Activated CD4-positive, CD25-positive, alpha-beta regulatory T cell treated with anti-CD3 and anti-CD28 coated beads, Interleukin-2, amount 50 U/mL, for 16 hours (primary cell): ENCODE data around the gene PATJ.
"Not testable (repeated sequence)": the region's sequence is repeated elsewhere in the genome, so short reads cannot be mapped to it uniquely, and the experiment has no call there.

Experiments
- DNase-seq: peaks from one replicate; pipeline ENCODE4 v3.0.0-alpha.2; 2020; ENCODE audit warnings: low read depth, low spot score

The PATJ gene

DNA sequence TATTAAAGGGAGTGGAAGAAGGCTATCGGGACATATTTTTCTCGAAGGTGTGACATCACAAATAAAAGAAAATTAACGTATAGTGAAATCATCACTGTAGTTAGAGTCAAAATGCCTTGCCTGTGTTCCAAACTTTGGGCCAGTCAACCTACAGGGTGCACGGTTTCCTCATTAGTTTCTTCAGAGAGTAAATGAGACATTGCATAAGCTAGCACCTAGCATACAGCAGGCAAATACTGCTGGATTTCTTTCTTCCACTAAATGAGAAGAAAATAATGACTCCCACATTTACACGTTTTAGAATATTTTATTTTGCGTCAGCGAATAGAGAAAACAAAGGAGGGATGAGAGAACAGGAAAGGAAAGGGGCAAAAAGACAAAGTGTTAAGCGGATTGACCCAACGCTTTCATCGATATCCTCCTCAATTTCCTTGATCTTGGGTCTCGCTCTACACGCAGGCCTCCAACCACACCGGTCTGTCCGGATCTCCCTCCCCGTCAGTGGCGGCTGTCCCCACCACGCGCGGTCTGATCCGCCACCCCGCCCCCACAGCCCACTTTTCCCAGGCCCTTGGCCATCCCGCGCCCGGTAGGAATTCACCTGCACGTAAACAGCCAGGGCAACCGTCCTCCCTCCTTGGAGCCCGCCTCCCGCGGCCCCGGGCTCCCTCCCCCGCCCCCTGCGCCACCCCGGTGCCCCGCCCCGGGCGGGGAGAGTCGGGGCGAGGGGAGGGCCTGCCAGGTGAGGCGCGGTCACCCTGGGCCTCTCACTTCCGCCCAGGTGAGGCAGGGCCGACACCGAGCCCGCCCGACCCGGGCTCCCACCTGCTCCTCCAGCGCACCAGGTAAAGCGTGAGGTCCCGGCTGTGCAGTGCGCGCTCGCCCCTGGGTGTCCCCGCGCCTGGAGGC lies at the start of gene PATJ:
Gene PATJ, plus strand, starts transcription at position 770 of the 909 bp plus-strand sequence. CDS start 20,413 bp downstream, outside the sequence.
- DNase-seq: peak; percentile 28

DNA sequence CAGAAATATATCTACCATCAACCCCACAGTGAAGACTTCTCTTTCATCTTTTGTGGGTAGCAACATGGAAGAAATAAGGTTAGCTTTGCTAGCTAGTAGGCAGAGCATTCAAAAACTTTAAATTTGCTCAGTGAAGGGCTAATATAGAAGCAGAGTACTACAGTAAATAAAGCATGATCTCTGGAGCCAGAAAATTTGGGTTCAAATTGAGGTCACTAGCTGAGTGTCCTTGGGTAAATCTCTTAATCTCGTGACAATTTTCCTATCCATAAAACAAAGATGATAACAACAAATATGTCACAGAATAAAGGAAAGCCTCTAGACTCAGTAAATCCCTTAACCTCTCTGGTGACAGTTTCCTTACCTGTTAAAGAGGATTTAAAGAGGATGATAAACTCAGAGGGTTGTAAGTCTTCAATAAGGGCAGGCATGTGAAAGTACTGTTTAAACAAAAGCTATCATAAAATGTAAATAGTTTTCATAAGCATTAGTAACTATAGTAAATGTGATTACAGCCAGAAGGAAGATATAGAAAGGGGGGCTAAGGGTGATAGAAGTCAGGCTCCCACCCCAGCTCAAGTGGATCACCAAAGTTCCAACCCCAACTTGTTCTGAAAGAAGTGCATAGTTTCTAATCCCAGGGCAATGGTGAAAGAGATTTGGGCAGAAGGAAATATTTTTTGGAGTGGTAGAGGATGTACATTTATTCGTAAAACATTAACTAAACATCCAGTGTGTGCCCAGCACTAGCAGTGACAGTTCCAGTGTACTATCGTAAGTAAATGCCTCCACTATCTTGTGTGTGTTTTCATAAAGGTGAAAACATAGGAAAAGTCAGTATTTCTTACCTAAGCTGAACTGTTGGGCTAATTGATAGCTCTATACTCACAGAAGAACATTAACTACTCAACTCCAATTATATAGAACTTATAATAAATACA lies 42.1 kb upstream of the PATJ start:
- DNase-seq: no peak

DNA sequence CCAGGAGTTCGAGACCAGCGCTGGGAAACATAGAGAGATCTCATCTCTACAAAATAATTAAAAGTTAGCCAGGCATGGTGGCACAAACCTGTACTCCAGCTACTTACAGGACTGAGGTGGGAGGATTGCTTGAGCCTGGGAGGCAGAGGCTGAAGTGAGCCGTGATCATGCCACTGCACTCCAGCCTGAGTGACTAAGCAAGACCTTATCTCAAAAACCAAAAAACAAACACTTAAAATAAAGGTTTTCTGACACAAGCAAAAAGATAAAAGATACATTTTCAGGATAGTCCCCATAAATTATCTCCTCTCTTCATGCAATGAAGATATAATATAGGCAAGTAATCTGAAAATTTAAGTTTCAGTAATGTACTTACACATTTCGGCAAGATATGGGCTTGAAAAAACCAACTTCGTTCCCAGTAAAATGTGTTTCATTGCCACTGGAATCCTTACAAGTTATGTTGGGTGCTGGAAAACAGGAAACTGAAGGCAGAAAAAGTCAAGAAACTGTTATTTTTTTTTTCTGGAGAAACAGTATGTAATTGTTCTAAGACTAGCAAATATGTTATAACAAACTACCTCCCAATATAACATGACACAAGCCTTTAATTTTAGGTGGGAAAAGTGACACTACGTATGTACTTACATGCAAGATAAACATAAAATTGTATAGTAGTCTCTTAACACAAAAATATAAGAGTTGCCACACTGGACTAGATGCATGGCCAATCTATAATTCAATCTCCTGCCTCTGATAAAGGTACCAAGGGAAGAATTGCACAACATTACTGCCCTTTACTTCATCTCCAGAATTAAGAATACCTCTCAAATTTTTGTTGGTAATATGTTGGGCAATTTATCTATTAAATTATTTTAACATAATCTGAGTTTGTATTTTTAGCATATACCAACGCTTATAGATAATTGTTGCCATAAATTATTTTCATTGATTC lies 33.0 kb upstream of the PATJ start:
- DNase-seq: no peak

- DNase-seq: no peak
Measured at GRCh38 chr1:61709908-61710289, 32.4 kb upstream of the PATJ start.

GRCh38 chr1:61711257-61711656 lies 31.0 kb upstream of the PATJ start:
- DNase-seq: not testable (repeated sequence)

DNA sequence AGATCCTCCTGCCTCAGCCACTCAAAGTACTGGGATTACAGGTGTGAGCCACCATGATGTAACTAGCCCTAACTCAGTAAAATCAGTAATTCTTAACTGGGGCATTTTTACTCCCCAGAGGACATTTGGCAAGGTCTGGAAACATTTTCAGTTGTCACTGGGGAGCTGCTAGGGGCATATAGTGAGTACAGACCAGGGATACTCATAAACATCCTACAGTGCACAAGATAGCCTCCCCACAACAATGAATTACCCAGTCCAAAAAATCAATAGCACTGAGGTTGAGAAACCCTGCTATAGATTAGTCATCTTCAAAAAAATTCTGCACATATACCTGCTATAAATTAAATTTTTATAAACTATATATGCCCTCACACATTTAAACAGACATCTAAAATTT lies 30.3 kb upstream of the PATJ start:
- no peak for DNase-seq

GRCh38 chr1:61718996-61719663 lies 23.1 kb upstream of the PATJ start:
- DNase-seq: not testable (repeated sequence)

GRCh38 chr1:61724506-61724812 lies 17.8 kb upstream of the PATJ start:
- DNase-seq: no peak

- peak; percentile 81 for DNase-seq
Measured at GRCh38 chr1:61724813-61725694, 17.2 kb upstream of the PATJ start, which contains the start of gene TM2D1. TM2D1 (minus strand) TSS chr1:61725141; CDS start chr1:61725120, 21 bp downstream.

- no peak for DNase-seq
Measured at GRCh38 chr1:61727544-61727943, 14.7 kb upstream of the PATJ start.

DNA sequence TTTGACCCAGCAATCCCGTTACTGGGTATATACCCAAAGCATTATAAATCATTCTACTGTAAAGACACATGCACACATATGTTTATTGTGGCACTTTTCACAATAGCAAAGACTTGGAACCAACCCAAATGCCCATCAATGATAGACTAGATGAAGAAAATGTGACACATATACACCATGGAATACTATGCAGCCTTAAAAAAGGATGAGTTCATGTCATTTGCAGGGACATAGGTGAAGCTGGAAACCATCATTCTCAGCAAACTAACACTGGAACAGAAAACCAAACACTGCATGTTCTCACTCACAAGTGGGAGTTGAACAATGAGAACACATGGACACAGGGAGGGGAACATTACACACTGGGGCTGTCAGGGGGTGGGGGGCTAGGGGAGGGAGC lies 11.6 kb upstream of the PATJ start:
- not testable (repeated sequence) for DNase-seq

GRCh38 chr1:61732726-61733125 lies 9.6 kb upstream of the PATJ start:
- no peak for DNase-seq

GRCh38 chr1:61740751-61741700 lies 1.3 kb upstream of the PATJ start:
- no peak for DNase-seq

GRCh38 chr1:61742620-61743430 lies 545 bp downstream of the PATJ start:
- no peak for DNase-seq

DNA sequence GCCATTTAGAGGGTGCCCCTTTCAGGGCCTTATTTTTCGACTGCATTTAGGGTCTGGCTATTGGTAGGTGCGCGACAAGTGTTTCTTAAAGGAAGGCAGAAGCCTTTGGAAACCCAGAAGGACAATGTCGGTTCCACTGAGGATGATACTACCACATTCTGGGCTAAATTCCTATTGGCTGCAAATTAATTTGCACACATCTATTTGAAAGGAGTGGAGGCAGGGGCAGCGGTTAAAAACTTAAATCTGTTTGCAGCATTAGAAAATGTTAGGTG lies 1.1 kb downstream of the PATJ start:
- DNase-seq: no peak

- no peak for DNase-seq
Measured at GRCh38 chr1:61743716-61744580, 1.7 kb downstream of the PATJ start.

DNA sequence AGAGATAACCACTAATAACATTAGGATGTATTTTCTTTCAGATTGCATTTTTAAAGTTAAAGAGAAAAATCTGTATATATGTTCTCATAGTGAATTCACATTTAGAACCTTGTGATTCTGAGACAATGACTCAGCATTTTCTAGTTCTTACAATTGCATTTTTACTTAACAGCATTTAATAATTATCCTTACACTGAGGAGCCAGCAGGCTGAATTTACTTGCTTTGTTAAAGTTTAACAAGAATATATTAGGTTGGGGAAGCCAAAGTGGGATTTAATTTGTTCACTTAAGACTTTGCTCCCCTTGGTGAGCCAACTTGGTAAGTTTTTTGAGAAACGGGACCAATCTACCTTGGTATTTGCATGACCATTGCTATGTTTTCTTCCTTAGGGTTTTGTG lies 4.5 kb downstream of the PATJ start:
- DNase-seq: no peak
